GM12878 (cell line): ENCODE measurements around the gene TARBP1.

Source experiments
- CHD1 ChIP-seq: IDR thresholded peaks from 2 replicates; pipeline ENCODE4 v1.6.1; 2012; ENCODE audit warnings: low read depth, low read length, improper control_type of control experiment
- EZH2 ChIP-seq: IDR thresholded peaks from 2 replicates; pipeline ENCODE4 v1.6.1; 2012; ENCODE audit warnings: low read depth, mild to moderate bottlenecking, control low read depth, inconsistent platforms, low read length, borderline replicate concordance; ENCODE audit not compliant: control insufficient read depth
- POLR2A ChIP-seq: IDR thresholded peaks from 2 replicates; pipeline ENCODE4 v1.6.1; 2011; ENCODE audit warnings: low read depth, mild to moderate bottlenecking, low read length
- RAD21 ChIP-seq: IDR thresholded peaks from 2 replicates; pipeline ENCODE4 v1.6.1; 2011; ENCODE audit warnings: mild to moderate bottlenecking, low read depth, low read length, moderate library complexity; ENCODE audit not compliant: insufficient read depth
- SIN3A ChIP-seq: IDR thresholded peaks from 2 replicates; pipeline ENCODE4 v1.6.1; 2012; ENCODE audit warnings: low read depth, low read length, improper control_type of control experiment
- YY1 ChIP-seq: IDR thresholded peaks from 2 replicates; pipeline ENCODE4 v1.6.1; 2011; ENCODE audit warnings: low read depth, mild to moderate bottlenecking, low read length
- TF ChIP-seq, protein P1 (sequence below), 3 experiments: IDR thresholded peaks in 2 of 3; conservative IDR thresholded peaks in 1 of 3; 2 replicates each; pipeline ENCODE4 v1.5.1; 2011; ENCODE audit warnings: low read depth in 3 of 3, low read length in 3 of 3, mild to moderate bottlenecking in 3 of 3, control low read depth in 2 of 3, moderate library complexity in 2 of 3, inconsistent platforms in 1 of 3, mixed read lengths in 1 of 3; ENCODE audit not compliant: control insufficient read depth in 2 of 3, insufficient read depth in 1 of 3; ENCODE audit errors: extremely low read depth in 1 of 3

DNA sequence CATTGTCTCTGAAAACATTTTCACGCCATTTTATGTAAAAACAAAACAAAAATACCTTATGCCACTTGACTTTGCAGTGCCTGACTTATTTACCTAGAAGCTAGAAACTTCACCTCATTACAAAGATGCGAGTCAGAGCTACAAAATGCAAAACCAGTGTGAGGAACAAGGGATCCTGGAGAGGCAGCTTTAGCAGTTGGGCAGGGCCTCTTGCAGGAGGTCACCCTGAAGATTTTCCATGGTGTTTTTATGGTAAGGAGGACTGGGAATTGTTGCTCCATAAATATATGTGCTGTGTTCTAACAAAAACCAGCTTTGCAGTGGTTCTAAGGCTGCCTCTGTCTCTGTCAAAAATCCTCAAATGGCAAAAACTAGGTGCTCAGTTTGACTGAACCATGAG lies 36.4 kb upstream of the TARBP1 start:
- TF ChIP-seq POLR2A (no peak), CHD1 (no peak), EZH2 (no peak), YY1 (no peak), RAD21 (no peak), SIN3A (no peak)
- TF ChIP-seq, protein P1, sequence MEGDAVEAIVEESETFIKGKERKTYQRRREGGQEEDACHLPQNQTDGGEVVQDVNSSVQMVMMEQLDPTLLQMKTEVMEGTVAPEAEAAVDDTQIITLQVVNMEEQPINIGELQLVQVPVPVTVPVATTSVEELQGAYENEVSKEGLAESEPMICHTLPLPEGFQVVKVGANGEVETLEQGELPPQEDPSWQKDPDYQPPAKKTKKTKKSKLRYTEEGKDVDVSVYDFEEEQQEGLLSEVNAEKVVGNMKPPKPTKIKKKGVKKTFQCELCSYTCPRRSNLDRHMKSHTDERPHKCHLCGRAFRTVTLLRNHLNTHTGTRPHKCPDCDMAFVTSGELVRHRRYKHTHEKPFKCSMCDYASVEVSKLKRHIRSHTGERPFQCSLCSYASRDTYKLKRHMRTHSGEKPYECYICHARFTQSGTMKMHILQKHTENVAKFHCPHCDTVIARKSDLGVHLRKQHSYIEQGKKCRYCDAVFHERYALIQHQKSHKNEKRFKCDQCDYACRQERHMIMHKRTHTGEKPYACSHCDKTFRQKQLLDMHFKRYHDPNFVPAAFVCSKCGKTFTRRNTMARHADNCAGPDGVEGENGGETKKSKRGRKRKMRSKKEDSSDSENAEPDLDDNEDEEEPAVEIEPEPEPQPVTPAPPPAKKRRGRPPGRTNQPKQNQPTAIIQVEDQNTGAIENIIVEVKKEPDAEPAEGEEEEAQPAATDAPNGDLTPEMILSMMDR (IDR thresholded peaks at IDR 0.05 in 2 of 3, conservative IDR thresholded peaks at IDR 0.05 in 1 of 3; ENCODE audit: control insufficient read depth in 2 of 3, extremely low read depth in 1 of 3, insufficient read depth in 1 of 3, low read depth in 3 of 3, low read length in 3 of 3), result no peak
